Measurements from ENCODE around the gene HCFC2. TPM values are rescaled to one million over a fixed set of nuclear protein-coding genes. Genes with fewer than 3 reads are reported as not detected.
A peak's percentile ranks its signal among the peaks of the same experiment; 100 is the strongest.

Gene HCFC2
- total RNA-seq, 1 donor from 2014 or later = 10.3 TPM

GRCh38 chr12:104054681-104055346 is 9.5 kb upstream of the HCFC2 start:
- H3K4me2 ChIP-seq (ENCODE audit: low read length) = no peak overlapping the region
- H3K27me3 ChIP-seq (ENCODE audit: insufficient read depth, low read length) = no peaks in the 10 kb centered on the region
- H3K36me3 Mint-ChIP-seq (ENCODE audit: low read depth, unreplicated experiment) = no peaks in the 10 kb centered on the region
- no peak overlapping the region for H3K4me3 ChIP-seq (ENCODE audit: insufficient read depth, low read depth, low read length)
- TF ChIP-seq CTCF (IDR thresholded peaks at IDR 0.05; ENCODE audit: insufficient read depth, low read depth, low read length) (no peak), EZH2 (IDR thresholded peaks at IDR 0.05; ENCODE audit: insufficient read depth, low read length) (no peak)
- peaks cover 4% of the 10 kb centered on the region for H3K4me1 Mint-ChIP-seq (ENCODE audit: low read depth, unreplicated experiment)
- H3K36me3 ChIP-seq (ENCODE audit: insufficient read depth, low read length) = no peaks in the 10 kb centered on the region
- no peak overlapping the region for H3K27ac ChIP-seq (ENCODE audit: low read depth, low read length)
- no peaks in the 10 kb centered on the region for H4K20me1 ChIP-seq (ENCODE audit: insufficient read depth, low read length)
- H3K9me3 ChIP-seq (ENCODE audit: insufficient read depth, low read depth, low read length) = no peaks in the 10 kb centered on the region
- no peak for DNase-seq (ENCODE audit: low read depth)
- H3K27me3 Mint-ChIP-seq (ENCODE audit: low read depth, unreplicated experiment) = peaks cover 6% of the 10 kb centered on the region
- H3K27ac Mint-ChIP-seq (ENCODE audit: unreplicated experiment) = no peak overlapping the region
- no peak overlapping the region for H3K9ac ChIP-seq (ENCODE audit: low read length)
- H3K4me1 ChIP-seq (ENCODE audit: insufficient read depth, low read length) = peaks cover 6% of the 10 kb centered on the region
- H3K4me3 Mint-ChIP-seq (ENCODE audit: unreplicated experiment) = no peak overlapping the region
- no peak for FAIRE-seq
- H3K9me3 Mint-ChIP-seq (ENCODE audit: unreplicated experiment) = no peaks in the 10 kb centered on the region
- no peaks in the 10 kb centered on the region for H3K79me2 ChIP-seq (ENCODE audit: insufficient read depth, low read length)
- H2AFZ ChIP-seq (ENCODE audit: low read depth, low read length) = no peak overlapping the region

DNA sequence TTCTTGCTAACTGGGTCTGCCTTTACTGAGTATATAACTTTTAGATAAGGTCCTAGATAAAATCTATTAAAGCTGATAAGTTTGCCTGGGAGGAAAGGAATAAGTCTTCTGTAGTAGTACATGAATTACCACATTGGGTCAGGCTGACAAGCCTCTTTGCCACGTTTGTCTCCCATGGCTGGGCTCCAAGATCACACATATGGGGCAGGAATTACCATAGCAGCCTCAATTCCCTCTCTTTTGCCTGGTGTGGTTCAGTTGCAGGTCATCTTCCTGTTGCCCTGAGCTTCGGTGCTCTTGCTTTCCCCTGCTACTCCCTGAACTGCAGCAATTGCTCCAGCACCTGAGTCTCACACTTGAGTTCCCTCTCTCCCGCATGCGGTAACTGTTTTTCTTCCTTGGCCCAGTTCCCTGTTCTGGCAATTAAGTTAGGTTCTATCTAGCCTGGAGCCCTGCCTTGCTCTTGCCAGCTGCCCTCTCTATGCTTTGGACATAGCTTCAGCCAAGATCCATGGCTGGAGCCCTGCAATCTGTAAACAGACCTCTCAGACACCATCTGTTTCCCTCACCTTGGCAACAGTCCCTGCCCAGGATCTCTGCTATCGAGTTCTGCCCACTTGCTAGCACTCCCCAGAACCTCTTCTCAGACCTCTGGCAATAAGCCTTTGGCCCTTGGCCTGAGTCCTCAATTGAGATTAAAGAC is 8.5 kb upstream of the HCFC2 start:
- Mint-ChIP-seq H3K27ac (ENCODE audit: unreplicated experiment) (no peak overlapping the region), H3K4me1 (ENCODE audit: low read depth, unreplicated experiment) (peaks cover 5% of the 10 kb centered on the region), H3K36me3 (ENCODE audit: low read depth, unreplicated experiment) (no peaks in the 10 kb centered on the region), H3K9me3 (ENCODE audit: unreplicated experiment) (no peaks in the 10 kb centered on the region), H3K27me3 (ENCODE audit: low read depth, unreplicated experiment) (peaks cover 6% of the 10 kb centered on the region), H3K4me3 (ENCODE audit: unreplicated experiment) (no peak overlapping the region)
- Histone ChIP-seq H4K20me1 (ENCODE audit: insufficient read depth, low read length) (no peaks in the 10 kb centered on the region), H3K4me3 (ENCODE audit: insufficient read depth, low read depth, low read length) (no peak overlapping the region), H2AFZ (ENCODE audit: low read depth, low read length) (no peak overlapping the region), H3K79me2 (ENCODE audit: insufficient read depth, low read length) (no peaks in the 10 kb centered on the region), H3K9me3 (ENCODE audit: insufficient read depth, low read depth, low read length) (no peaks in the 10 kb centered on the region), H3K27me3 (ENCODE audit: insufficient read depth, low read length) (no peaks in the 10 kb centered on the region), H3K4me1 (ENCODE audit: insufficient read depth, low read length) (no peaks in the 10 kb centered on the region), H3K36me3 (ENCODE audit: insufficient read depth, low read length) (no peaks in the 10 kb centered on the region), H3K27ac (ENCODE audit: low read depth, low read length) (no peak overlapping the region), H3K9ac (ENCODE audit: low read length) (no peak overlapping the region), H3K4me2 (ENCODE audit: low read length) (no peak overlapping the region)
- DNase-seq (ENCODE audit: low read depth) (peak; percentile 42), FAIRE-seq (no peak)
- TF ChIP-seq CTCF (IDR thresholded peaks at IDR 0.05; ENCODE audit: insufficient read depth, low read depth, low read length) (no peak), EZH2 (IDR thresholded peaks at IDR 0.05; ENCODE audit: insufficient read depth, low read length) (no peak)

Measured in astrocyte (in vitro differentiated cells and primary cell).